GDM1 (cell line): ENCODE measurements around the gene PGS1.

Source experiments
- DNase-seq: peaks from one replicate; lab custom pipeline; 2025; lab: John Stamatoyannopoulos, UW

Gene PGS1

DNA sequence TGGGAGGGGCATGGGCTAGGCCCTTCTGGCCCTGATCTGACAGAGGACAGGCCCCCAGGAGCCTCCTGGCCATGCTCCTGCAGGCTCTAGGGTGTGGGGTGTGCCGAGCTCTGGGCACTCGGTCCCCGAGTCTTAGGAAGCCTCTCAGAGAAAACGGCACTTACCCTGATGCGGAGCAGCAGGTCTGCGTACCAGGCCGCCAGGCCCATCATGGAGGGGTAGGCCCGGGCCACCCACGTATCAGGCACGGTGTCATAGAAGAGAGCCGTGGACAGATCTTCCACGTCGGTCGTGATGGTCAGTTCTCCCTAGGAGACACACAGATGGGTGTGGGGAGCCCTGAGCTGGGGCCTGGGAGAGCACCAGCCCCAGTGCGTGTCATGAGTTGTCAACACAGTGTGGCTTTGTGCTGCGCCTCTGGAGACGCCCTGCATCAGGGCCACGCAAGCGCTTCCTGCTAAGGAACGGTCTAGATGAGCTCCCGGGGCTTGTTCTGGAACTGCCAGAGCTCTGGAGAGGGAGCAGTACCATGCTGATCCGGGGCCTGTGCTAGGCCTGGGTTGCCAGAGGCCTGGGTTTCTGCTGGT, 47.9 kb downstream of the PGS1 start:
- DNase-seq: no peak

DNA sequence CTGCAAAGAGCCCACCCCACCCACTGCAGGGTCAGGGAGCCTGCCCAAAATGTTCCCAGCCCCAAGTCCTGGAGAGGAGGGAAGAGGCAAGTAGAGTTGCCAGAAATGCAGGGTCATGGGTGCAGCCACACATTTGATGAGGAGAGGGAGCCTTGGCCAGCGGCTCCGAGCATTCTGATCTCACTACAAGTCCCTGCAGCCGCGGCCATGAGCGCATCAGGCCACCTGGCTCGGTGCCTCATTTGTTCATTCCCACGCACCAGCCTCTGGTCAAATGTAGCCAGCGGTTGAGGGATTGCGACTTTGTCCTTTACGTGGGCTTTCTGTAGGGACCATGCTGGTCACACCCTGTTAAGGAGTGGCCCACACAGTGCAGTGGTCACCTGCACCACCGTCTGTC, 48.7 kb downstream of the PGS1 start:
- no peak for DNase-seq

DNA sequence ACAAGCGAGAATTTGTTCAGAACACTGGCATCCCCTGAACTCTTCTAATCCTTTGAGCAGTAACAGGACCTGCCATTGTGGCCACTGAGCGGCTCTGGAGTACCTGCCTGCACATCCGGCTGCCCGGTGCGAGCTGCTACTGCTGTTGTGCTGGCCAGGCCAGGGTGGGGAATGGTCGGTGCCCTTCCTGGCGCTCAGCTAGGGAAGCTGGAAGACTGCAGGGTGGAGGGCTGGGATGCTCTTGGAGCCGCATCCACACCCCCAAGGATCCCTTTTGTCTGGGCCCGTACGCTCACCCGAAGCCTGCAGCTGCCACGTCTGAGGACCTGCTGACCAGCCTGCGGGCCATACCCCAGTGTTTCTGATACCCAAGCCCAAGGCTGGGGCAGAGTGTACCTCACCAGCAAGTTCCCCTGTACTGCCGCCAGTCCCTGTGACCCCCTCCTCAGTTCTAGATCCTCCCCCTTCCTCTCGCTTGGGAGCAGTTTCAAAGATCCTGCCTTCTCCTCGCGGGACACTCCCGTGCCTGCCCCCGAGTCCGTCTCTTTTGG, 49.7 kb downstream of the PGS1 start:
- DNase-seq: no peak

DNA sequence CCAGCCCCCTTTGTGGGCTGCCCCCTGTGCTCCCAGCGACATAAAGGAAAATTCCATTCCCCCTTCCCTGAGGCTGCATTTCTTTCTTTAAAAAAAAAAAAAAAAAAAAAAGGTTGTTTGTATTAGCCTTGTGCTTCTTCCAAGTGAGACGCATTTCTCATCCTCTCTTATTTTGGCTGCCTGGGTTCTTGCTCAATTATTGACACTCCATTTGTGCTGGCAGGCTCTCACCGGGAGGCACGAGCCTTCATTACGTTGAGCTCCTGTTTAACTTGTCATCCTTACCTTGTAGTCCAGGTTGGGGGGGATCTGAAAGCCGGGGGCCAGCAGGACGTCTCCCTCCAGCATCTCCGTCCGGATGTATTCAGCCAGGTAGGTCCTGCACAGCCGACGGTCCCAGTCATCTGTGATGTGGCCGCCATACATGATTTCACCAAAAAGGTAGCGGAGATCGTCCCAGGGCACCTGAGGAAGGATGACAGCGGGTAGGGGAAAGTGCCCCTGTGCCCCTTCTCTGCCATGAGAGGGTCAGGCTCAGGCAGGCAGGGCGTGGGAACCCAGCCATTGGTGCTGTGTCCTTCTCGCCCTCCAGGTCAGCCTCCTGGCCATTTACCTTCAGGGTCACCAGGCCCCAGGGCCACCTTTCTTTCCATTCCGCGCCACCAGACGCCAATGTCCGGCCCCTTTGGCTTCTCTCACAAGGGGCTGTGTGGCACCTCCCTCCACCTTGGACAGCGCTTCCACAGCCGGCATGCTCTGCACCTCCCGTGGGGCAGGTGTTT, 50.6 kb downstream of the PGS1 start:
- DNase-seq: no peak

DNA sequence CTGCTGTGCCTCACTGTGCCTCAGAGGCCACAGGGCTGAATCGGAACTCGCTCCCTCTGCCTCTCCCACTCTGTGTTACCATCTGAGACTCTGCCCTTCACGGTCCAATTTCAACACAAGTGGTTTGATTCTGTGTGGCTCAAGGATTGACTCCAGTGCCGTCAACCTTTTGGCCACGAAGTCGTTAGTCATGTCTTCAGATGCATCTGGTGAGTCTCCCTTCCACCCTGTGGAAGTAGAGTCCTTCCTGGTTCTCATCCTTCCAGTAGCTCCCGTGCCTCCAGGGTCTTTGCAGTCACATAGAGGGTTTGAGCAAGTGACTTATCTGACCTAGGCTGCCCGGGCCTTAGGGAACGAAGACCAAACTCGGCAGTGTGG, 51.2 kb downstream of the PGS1 start:
- DNase-seq: no peak

DNA sequence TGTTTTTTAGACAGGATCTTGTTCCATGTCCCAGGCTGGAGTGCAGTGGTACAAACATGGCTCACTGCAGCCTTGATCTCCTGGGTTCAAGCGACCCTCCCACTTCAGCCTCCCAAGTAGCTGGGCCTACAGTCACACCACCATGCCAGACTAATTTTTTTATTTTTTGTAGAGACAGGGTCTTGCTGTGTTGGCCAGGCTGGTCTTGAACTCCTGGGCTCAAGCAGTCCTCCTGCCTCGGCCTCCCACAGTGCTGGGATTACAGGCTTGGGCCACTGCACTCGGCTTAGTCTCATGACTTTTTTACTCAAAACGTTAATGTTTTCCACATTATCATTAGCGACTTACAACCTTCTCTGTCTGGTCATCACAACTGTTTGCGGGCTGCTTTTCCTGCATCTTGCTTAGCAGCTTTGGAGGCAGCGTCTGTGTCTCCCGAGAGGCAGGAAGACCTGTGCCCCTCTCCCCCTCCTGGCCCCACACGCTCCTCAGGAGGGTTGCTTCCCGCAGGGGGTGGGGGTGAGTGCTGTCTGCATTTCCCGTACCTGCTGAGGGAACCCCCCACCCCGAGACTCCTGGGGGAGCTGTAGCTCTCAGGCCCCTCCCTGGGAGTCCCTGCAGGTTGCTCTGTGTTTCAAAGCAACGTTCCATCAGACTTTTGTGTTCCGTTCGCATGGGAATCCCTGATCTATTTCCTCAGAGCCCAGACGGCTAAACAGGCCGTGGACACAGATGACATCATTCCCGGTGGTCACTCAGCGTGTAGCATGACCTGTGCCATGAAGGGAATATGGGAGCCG, 52.6 kb downstream of the PGS1 start:
- DNase-seq: no peak

DNA sequence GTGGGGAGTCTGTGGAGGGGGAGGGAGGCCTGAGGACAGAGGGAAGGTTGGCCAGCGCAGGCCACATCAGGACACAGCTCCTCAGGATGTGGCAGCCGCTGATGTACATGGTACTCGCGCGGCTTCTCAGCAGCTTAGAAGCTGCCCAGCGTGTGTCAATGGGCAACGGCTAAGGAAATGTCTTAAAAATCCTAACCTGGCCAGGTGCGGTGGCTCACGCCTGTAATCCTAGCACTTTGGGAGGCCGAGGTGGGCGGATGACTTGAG, 53.2 kb downstream of the PGS1 start:
- no peak for DNase-seq

DNA sequence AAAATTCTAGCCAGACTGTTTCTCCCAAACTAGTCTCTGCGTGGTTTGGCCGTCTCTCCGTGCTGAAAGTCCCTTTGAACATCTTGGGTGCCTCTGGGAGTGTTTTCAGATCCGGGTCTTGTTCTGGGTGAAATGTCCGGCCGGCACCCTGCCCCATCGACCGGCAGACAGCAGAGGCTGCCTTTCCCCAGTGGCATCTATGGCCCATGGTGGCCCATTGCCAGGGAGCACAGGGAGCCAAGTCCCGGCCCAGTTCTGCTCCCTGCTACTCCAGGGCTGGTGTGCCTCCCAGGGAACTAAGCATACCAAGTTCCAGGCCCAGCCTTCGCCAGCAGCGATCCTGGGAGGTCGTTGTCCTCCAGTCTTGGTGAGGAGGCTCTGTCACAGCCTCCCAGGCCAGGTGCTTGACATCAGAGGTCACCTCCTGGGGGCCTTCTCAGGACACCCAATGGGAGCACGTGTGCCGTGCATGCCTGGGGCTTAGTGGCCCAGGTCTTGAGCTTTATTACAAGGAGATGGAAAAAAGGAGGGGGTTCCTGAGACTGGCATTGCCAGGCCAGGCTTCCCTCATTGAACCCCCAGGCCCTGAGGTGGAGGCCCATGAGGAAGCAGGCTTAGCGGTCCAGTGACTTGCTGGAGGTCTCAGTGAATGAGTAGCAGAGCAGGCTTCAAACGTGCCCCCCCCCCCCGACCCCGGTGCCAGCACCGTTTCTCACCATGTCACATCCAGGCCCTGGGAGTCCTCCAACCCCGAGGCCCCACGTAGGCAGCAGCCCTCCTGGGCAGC, 54.0 kb downstream of the PGS1 start:
- DNase-seq: no peak

DNA sequence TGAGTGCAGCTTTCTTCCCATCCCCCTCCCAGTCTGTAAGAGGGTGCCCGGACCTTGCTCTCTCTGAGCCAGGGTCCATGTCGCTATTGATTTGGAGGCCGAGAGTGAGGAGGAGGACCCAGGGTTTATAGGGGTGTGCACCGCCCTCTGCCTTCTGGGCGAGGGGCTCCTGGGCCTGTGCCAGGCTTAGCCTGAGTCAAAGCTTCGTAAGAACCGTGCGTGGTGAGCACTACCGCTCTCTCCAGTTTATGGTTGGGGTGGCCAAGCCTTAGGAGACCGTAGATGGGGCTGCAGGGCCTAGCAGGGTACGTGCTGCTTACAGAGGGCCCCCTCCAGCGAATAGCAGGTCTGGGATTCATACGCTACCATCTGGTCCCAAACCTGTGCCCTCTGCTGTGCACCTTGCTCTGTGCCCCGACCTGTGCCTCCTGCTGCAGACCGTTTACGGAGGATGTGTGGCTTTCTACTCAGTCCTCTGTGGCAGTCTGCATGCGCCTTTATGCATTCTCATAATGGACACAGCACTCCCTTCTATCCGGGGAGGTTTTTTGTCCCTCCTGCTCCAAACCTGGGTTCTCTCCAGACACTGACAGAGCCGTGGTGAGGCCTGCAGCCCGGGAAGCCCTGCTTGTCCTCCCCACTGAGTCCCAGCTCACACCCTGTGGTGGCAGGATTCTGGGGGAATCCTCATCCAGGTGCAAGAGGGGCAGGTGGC, 54.7 kb downstream of the PGS1 start:
- no peak for DNase-seq

DNA sequence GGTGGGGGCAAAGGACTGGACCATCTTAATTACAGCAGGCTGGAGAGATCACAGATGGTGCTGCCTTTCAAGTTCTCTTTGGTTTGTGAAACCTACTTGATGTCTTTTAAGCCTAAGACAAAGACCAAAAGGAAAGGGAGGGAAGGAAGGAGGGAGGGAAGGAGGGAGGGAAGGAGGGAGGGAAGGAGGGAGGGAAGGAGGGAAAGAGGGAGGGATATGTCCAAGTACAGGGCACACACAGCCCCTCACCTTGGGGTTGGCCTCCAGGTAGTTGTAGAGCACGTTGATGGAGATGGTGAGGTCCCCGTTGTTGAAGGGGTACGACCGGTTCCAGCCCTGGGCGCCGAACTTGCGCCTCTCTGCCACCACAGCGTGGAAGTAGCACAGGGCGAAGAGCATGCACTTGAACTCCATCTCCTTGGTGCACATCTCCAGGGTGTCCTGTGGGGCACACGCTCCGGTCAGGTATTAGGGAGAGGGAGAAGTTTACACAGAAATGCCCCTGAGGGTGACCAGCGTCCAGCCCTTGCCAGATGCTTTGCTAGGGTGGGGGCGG, 55.4 kb downstream of the PGS1 start:
- no peak for DNase-seq

DNA sequence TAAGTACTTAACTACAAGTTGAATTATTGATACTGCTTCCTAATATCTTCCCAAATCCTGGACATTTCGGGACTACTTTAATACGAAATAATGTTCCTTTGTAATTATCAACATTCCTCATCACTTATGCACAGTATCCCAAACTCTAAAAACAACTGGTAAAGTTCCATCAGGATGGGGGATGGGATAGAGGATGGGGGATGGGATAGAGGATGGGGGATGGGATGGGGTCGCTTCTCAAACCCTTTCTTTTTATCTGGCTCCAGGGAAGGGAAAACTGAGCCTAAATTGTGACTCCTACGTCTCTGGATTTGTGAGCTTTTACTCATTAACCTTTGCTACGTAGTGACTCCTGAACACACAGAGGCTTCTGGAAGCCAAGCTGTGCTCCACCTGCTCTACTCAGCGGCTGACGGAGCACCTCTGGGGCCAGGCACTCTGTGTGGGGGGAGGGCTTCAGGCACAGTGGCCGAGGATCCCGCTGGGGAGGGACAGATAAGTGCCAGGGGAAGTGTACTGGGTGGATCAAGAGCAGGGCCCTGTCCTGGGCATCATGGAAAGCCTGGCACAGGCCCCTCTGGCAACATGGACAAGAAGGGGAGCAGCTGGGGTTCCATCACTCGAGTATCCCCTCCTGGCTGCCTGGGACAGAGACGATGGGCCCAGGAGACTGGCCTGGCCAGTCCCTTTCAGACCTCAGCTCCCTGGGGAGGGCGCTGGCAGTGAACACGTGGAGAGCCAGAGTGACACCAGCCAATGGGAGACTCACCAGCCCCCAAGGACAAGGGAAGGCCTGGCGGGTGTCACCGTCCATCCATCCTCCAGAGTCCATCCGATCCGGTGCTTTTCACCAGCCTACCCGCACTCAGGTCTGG, 56.2 kb downstream of the PGS1 start:
- DNase-seq: no peak

DNA sequence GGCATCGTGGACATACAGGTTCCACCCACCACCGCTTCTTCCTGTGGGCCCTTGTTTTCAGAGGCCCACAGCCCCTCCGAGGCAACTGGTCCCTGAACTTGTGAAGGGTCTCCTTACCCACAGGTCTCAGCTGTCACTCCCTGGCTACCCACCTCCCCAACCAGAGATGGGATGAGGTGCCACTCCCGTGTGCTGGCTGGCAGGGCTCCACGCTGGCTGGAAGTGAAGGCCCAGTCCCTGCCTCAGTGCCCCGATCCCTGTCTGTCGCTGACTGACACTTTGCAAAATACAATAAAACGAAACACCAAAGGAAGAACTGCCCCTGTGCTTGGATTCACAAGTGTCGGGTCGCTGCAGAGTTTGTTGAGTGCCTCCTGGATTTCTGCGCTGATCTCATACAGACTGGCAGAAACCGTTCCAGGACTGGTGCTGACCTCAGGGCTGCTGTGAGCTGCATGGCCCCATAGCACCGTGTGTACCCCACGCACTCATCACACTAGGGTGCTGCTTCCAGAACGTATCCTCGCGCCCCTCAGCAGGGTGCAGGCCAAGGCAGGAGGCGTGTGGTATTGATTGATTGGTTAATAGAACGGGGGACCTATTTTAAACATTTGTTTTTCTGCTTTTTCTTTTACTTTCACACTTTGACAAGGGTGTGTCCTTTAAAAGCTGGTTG, 57.0 kb downstream of the PGS1 start:
- no peak for DNase-seq

DNA sequence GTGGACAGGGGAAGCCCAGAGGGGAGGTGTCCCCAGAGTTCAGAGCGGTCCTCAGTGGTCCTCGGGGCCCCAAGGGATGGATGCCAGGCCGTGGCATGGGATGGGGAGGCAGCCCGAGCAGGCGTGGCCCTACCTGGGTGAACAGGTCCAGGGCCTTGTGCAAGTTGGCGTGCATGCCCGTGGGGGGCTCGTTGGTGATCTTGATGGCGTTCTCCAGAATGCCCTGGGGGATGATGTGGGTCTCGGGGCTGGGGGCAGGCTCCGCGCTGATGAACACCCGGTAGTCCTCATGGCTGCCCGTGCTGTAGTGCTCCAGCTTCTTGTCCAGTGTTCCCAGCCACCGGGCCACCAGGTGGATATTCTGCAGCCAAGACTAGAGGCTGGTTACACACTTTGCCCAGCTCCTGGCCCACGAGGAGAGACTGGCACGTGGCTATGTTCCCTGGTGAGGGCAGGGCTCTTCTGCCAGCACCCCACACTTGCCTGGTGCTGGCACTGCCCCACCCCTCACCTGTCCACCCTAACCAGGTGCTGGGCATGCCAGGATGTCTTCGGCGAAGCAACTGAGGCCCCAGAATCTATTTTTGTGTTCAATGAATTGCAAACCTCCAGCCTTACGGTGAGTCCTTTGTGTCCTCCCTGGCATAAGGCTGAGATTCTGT, 59.2 kb downstream of the PGS1 start:
- DNase-seq: no peak

DNA sequence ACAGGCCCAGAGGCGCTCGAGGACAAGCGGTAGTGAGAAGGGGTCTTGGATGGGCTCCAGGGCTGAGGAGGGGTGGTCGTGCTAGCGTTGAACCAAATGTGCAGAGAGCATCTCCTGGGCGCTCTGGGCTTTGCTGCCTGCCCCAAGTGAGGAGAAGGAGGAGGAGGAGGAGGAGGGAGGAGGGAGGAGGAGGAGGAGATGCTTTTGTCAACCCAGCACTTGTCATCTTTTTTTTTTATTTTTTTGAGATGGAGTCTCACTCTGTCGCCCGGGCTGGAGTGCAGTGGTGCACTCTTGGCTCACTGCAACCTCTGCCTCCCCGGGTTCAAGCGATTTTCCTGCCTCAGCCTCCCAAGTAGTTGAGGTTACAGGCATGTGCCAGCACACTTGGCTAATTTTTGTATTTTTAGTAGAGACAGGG, 59.8 kb downstream of the PGS1 start:
- DNase-seq: no peak

DNA sequence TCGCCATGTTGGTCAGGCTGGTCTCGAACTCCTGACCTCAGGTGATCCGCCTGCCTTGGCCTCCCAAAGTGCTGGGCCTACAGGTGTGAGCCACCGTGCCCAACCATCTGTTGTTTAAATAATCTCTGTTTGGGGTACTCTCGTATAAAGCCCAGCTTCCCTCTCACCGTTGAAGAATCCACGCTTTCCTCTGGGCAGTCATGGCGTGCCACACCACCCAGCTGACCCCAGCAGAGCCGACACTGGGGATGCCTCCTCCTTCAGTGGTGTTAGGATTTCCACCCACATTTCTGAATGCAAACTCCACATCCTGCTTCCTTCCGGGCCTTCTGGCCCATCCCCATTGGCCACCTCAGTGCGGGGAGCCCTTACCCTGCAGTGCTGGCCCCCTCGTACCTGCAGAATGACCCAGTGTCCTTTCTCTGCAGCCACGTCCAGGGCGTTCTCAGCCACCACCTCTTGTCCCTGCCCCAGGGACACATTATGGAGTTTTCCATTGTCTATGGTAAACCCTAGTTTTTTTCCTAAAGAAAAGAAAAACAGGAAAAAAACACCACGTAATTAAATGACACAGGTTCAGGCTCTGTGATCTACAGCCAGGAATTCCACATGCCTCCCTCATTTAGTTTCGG, 60.4 kb downstream of the PGS1 start:
- DNase-seq: no peak

DNA sequence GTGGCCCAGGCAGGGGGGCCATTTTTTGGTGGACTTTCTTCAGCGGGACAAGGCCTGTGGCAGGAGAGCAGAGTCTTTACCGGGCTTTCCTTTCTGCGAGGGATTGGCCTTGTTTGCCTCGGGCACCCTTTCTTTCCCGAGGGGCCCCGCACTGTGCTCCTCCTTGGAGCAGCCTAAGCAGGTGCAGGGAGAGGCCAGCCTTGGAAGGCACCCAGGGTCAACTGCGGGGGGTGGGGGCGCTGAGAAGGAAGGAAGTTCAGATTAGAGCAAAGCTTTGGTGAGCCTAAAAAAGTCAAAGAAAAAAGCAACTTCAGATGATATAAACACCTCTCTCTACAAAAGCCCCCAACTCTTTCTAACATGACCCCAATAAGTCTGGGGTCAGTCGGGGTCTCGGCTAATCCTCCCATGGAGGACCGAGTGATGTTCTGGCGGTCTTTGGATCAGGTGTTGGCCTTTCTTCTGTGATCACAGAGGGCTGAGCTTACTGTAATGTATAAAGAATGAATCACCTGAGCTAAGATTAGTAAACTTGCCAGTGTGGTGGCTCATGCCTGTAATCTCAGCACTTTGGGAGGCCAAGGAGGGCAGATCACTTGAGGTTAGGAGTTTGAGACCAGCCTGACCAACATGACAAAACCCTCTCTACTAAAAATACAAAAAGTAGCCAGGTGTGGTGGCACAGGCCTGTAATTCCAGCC, 63.0 kb downstream of the PGS1 start:
- no peak for DNase-seq

DNA sequence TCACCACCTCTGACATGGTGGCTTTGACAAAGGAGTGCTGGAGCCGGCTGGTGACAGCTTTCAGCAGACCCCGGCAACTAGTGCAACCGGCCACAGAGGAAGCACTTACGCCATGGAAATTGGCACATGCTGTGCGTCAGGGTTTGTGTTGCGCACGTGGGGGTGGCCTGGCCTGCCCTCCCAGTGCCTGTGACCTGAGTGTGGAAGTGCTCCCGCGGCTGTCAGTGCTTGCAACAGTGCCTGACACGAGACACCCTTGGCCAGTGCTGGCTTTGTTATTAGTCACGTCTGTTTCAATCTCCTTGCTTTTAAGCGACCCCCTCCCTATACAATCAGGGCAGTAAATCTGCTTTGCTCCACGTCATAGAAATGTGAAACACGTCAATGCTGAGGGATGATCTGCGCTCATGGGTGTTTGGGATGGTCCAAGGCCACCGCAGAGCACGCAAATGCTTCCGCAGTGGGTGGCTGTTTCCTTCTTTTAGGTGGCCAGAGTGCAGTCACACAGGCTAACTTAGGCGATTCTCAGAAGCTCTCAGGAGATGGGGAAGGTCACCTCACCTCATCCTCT, 64.3 kb downstream of the PGS1 start:
- no peak for DNase-seq

DNA sequence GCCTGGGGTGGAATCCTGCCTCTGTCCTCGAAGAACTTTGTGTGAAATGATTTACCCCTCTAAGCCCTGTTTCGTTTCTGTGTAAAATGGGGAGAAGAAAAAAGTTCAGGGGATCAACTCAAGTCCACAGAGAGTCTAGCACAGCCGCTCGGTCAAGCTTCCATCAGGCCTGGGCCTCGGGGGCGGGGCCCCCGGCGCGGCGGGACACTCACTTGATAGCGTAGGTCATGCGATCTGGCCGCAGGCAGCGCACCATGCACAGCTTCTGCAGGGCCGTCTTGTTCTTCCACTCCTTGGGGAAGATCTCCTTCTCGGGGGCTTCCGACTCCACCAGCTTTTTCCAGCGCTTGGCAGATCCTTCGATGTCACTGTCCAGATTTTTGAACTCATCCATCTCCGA, 65.9 kb downstream of the PGS1 start:
- no peak for DNase-seq
